Suprapubic skin (tissue), 4 donors: ENCODE measurements around the gene RNF31. TPM values are rescaled to one million over a fixed set of nuclear protein-coding genes. Genes with fewer than 3 reads are reported as not detected.

Experiments
- DNase-seq, 2 donors: peaks; one replicate each; pipeline ENCODE4 v3.0.0-alpha.2; 2019; ENCODE audit warnings: low spot score in 2 of 2
- H3K27ac ChIP-seq: fragments of 200-600 bp; sonication (generic); one replicate; pipeline ENCODE4 v1.5.1; 2019
- H3K27me3 ChIP-seq: fragments of 200-600 bp; sonication (generic); one replicate; pipeline ENCODE4 v1.5.1; 2019
- H3K36me3 ChIP-seq: fragments of 200-600 bp; sonication (generic); one replicate; pipeline ENCODE4 v1.5.1; 2019
- H3K4me1 ChIP-seq: fragments of 200-600 bp; sonication (generic); one replicate; pipeline ENCODE4 v1.5.1; 2019
- H3K4me3 ChIP-seq: fragments of 200-600 bp; sonication (generic); one replicate; pipeline ENCODE4 v1.5.1; 2019; ENCODE audit warnings: mild to moderate bottlenecking
- H3K9me3 ChIP-seq: fragments of 200-600 bp; sonication (generic); one replicate; pipeline ENCODE4 v1.5.1; 2019
- CTCF ChIP-seq, 2 donors: fragments of 200-600 bp in 1 of 2; fragments of 450-650 bp in 1 of 2; sonication (generic) in 1 of 2; IDR thresholded peaks; one replicate each; pipeline ENCODE4 v1.5.1; 2016 to 2019; ENCODE audit warnings: antibody characterized with exemption in 2 of 2, mild to moderate bottlenecking in 1 of 2, moderate library complexity in 1 of 2
- EP300 ChIP-seq: sonication (generic); formaldehyde crosslinking; IDR thresholded peaks from one replicate; pipeline ENCODE4 v1.6.1; 2017; ENCODE audit warnings: antibody characterized with exemption
- POLR2A ChIP-seq, 2 donors: fragments of 450-650 bp; IDR thresholded peaks; one replicate each; pipeline ENCODE4 v1.6.1; 2017; ENCODE audit warnings: antibody characterized with exemption in 2 of 2, mild to moderate bottlenecking in 2 of 2, moderate library complexity in 2 of 2
- POLR2AphosphoS5 ChIP-seq, 3 donors: sonication (generic); formaldehyde crosslinking; IDR thresholded peaks; one replicate each; pipeline ENCODE4 v1.6.1; 2017; ENCODE audit warnings: antibody characterized with exemption in 3 of 3
- WGBS: methylation state at CpG from one replicate; pipeline ENCODE4 v1.1.5; 2018; 5-methylcytosine and 5-hydroxymethylcytosine counted together
- total RNA-seq, 4 donors: library from RNA; depleted of rRNA; stranded (reverse); fragments of >200 nt; gene quantifications; one replicate each; pipeline ENCODE4 v1.1.0, GENCODE V29; 2016

Gene RNF31
- total RNA-seq, 4 donors from 2014 or later: 62.3 to 97.2 (median 70.6) TPM

DNA sequence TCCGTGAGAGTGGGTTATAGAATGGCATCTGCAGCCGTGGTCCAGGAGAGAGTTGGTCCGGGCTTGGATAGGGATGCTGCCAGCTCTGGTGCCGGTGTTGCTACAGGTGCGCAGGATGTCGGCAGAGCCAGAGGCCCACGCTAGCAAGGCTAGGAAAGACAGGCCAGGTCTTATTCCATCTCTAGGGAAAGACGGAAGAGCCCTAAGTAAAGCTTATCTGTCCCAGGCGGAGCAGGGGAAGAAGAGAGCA, 11.8 kb upstream of the RNF31 start:
- H3K9me3 ChIP-seq: no peaks in the 10 kb centered on the region
- WGBS: 7% methylated on average over 9 of the region's 9 CpGs
- peaks cover 22% of the 10 kb centered on the region for H3K36me3 ChIP-seq
- no peak for DNase-seq
- TF ChIP-seq CTCF (IDR thresholded peaks at IDR 0.05) (no peak), POLR2AphosphoS5 (IDR thresholded peaks at IDR 0.05) (no peak), EP300 (no peak), POLR2A (IDR thresholded peaks at IDR 0.05) (no peak)
- H3K4me3 ChIP-seq: peak overlapping the region; percentile 99
- H3K27ac ChIP-seq: peak overlapping the region; percentile 93
- no peaks in the 10 kb centered on the region for H3K27me3 ChIP-seq
- H3K4me1 ChIP-seq: peaks cover 52% of the 10 kb centered on the region

GRCh38 chr14:24135834-24136683, 11.2 kb upstream of the RNF31 start, which contains the start of gene PSME1:
Gene PSME1, plus strand, starts transcription at chr14:24136194. Its CDS starts 69 bp downstream, at chr14:24136263.
- H3K27me3 ChIP-seq: no peaks in the 10 kb centered on the region
- peak within 1 kb of the TSS; percentile 99 for H3K4me3 ChIP-seq
- WGBS: 0% methylated on average over 45 of the region's 75 CpGs
- peak; percentile 94 to 97 for DNase-seq
- H3K9me3 ChIP-seq: no peaks in the 10 kb centered on the region
- peak within 1 kb of the TSS; percentile 93 for H3K27ac ChIP-seq
- H3K36me3 ChIP-seq: peaks cover 22% of the 10 kb centered on the region
- TF ChIP-seq CTCF (IDR thresholded peaks at IDR 0.05): no peak
- TF ChIP-seq POLR2AphosphoS5 (IDR thresholded peaks at IDR 0.05): peak in 2 of 3 donors; percentile 8 to 13
- H3K4me1 ChIP-seq: peaks cover 57% of the 10 kb centered on the region

DNA sequence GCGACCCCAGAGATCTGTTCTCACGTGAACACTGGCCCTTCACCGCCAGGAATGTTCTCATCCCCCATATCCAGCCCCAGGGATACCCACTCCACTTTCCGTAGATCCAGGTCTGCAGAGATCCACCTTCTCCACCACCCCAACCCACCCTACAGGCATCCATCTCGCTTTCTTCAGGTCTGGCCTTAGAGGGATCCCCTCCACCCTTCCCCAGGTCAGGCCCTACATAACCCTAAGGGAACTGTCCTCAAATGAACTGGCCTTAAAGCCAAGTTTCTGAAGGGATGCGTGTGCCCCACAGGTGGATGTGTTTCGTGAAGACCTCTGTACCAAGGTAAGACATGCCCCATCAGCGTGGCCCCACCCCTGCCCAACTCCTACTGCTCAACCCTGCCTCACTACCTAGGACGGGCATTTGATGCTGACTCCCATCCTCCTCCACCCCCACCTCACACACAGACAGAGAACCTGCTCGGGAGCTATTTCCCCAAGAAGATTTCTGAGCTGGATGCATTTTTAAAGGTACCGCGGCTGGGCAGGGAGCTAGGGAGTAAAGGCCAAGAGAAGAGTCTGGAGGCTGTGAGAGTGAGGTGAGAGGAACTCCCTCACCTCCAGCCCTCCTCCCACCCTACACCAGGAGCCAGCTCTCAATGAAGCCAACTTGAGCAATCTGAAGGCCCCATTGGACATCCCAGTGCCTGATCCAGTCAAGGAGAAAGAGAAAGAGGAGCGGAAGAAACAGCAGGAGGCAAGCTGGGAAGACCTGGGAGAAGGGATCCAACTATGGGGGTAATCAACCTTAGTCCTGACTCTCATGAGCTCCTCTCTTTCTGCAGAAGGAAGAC, 10.4 kb upstream of the RNF31 start:
- no peak for TF ChIP-seq CTCF (IDR thresholded peaks at IDR 0.05)
- no peak for TF ChIP-seq EP300
- no peak for TF ChIP-seq POLR2AphosphoS5 (IDR thresholded peaks at IDR 0.05)
- TF ChIP-seq POLR2A (IDR thresholded peaks at IDR 0.05): no peak
- H3K36me3 ChIP-seq: peaks cover 22% of the 10 kb centered on the region
- H3K27ac ChIP-seq: peak overlapping the region; percentile 93
- peak overlapping the region; percentile 99 for H3K4me3 ChIP-seq
- H3K4me1 ChIP-seq: peaks cover 55% of the 10 kb centered on the region
- DNase-seq: no peak
- WGBS: 29% methylated on average over 13 of the region's 13 CpGs
- H3K27me3 ChIP-seq: no peaks in the 10 kb centered on the region
- no peaks in the 10 kb centered on the region for H3K9me3 ChIP-seq

- peaks cover 22% of the 10 kb centered on the region for H3K36me3 ChIP-seq
- 85% methylated on average over 8 of the region's 8 CpGs for WGBS
- H3K4me3 ChIP-seq: no peak overlapping the region
- no peak overlapping the region for H3K27ac ChIP-seq
- no peak for DNase-seq
- peaks cover 55% of the 10 kb centered on the region for H3K4me1 ChIP-seq
- TF ChIP-seq EP300 (no peak), CTCF (IDR thresholded peaks at IDR 0.05) (no peak), POLR2AphosphoS5 (IDR thresholded peaks at IDR 0.05) (no peak), POLR2A (IDR thresholded peaks at IDR 0.05) (no peak)
- H3K9me3 ChIP-seq: no peaks in the 10 kb centered on the region
- no peaks in the 10 kb centered on the region for H3K27me3 ChIP-seq
Measured at GRCh38 chr14:24137529-24138395, 9.5 kb upstream of the RNF31 start.
